Kidney (tissue), 14 donors: Measurements from ENCODE around the gene MS4A6E. TPM values are rescaled to one million over a fixed set of nuclear protein-coding genes. Genes with fewer than 3 reads are reported as not detected.

Experiments used
- DNase-seq, 5 donors: peaks; one replicate each; pipeline ENCODE4 v3.0.0-alpha.2; 2013 to 2020
- FAIRE-seq: peaks from 2 replicates; lab custom pipeline; 2012; peaks lifted over from hg19 to GRCh38; lab: Jason Lieb, UNC
- H3K27ac ChIP-seq, 2 donors: one replicate each; pipeline ENCODE4 v1.7.0; 2013; ENCODE audit warnings: low read depth in 2 of 2, low read length in 2 of 2, inconsistent platforms in 1 of 2
- H3K27me3 ChIP-seq: one replicate; pipeline ENCODE4 v1.7.1; 2013; ENCODE audit warnings: low read length, inconsistent platforms; ENCODE audit not compliant: control insufficient read depth, insufficient read depth
- H3K36me3 ChIP-seq, 3 donors: one replicate each; pipeline versions ENCODE4 v1.7.0 to v1.7.1; 2013; ENCODE audit warnings: low read length in 3 of 3, control low read depth in 1 of 3, inconsistent platforms in 1 of 3; ENCODE audit not compliant: insufficient read depth in 3 of 3, control insufficient read depth in 2 of 3
- H3K4me1 ChIP-seq, 3 donors: one replicate each; pipeline versions ENCODE4 v1.7.0 to v1.7.1; 2013; ENCODE audit warnings: low read length in 3 of 3, inconsistent platforms in 1 of 3, low read depth in 1 of 3; ENCODE audit not compliant: control insufficient read depth in 2 of 3, insufficient read depth in 2 of 3
- H3K4me3 ChIP-seq, 3 donors: one replicate each; pipeline versions ENCODE4 v1.7.0 to v1.8.1; 2013; ENCODE audit warnings: low read length in 3 of 3, control low read depth in 1 of 3, inconsistent platforms in 1 of 3
- H3K9ac ChIP-seq, 3 donors: one replicate each; pipeline versions ENCODE4 v1.7.0 to v1.7.1; 2013; ENCODE audit warnings: low read length in 3 of 3, control low read depth in 1 of 3, inconsistent platforms in 1 of 3
- H3K9me3 ChIP-seq, 3 donors: one replicate each; pipeline versions ENCODE4 v1.7.0 to v1.7.1; 2013; ENCODE audit warnings: low read length in 3 of 3, control low read depth in 1 of 3, inconsistent platforms in 1 of 3; ENCODE audit not compliant: control insufficient read depth in 2 of 3, insufficient read depth in 1 of 3
- CTCF ChIP-seq: IDR thresholded peaks from 3 replicates; pipeline ENCODE4 v1.5.1; 2012; ENCODE audit warnings: mild to moderate bottlenecking, moderate library complexity, borderline replicate concordance; ENCODE audit not compliant: insufficient read depth; ENCODE audit errors: extremely low read depth
- intact Hi-C: fragments of 100-400 bp; cut with DNase I; formaldehyde crosslinking; loops from one replicate; pipeline ENCODE4 v1.11.1; 2022
- polyA plus RNA-seq: library from polyadenylated mRNA; stranded (reverse); fragments of 350-450 nt; fragmentation: Illumina TruSeq; extraction: RNeasy Lipid Tissue Mini Kit (QIAGEN cat#74804); gene quantifications from one replicate; pipeline ENCODE4 v1.2.3, GENCODE V29; 2014; ENCODE audit warnings: low read depth, low replicate concordance; ENCODE audit not compliant: insufficient read depth
- total RNA-seq: library from RNA; stranded (reverse); fragmentation: NEBNext Ultra II Directional; extraction: Animal tissue kit (Norgen Biotek cat#: 25700); gene quantifications from one replicate; pipeline ENCODE4 v1.2.1, GENCODE V29; 2021
- donor health status: control.
- donor health status: control.
- donor health status: control.
- donor health status: control.
- donor health status: control.
- donor health status: DM: yes; HTN: yes; CAD: no.
- donor health status: Normal renal cell carcinoma (clear cell type).

The MS4A6E gene
- total and polyA plus RNA-seq, 2 donors from 2014 or later: 0.38 TPM; not detected in 1

DNA sequence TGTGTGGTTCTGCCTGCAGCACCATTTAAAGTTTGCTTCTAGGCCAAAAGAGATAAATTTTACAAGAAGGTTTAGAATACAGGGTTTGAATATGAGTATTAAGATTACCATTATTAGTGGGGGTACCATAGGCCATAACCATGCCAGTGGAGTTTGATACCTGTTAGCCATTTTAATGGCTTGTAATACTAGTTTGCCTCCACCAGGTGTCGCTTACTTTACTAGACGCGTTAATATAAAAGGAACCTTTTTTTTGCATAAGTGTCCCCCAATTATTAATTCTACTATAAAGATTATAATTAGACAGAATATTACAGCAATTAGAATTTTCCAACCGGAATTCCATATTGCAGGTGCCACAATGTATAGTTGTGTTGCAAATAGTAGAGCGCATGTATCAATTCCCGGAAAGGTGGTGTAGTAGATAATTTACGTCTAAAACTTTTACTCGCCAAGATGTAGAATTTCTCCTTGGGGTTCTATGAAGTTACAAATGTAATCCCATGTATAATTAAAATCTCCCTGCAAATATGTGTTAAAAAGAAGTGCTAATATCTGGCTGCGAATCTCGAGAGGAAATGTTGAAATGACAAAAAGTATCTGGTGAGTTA, 16.1 kb downstream of the MS4A6E start:
- DNase-seq (no peak), FAIRE-seq (no peak)
- H3K36me3 ChIP-seq: no peaks in the 10 kb centered on the region
- intact Hi-C loops: no loop called here
- no peak overlapping the region for H3K9ac ChIP-seq
- H3K27me3 ChIP-seq: no peaks in the 10 kb centered on the region
- no peak overlapping the region for H3K4me3 ChIP-seq
- H3K4me1 ChIP-seq: no peaks in the 10 kb centered on the region
- H3K9me3 ChIP-seq: no peaks in the 10 kb centered on the region
- TF ChIP-seq CTCF: peak; percentile 41
- no peak overlapping the region for H3K27ac ChIP-seq

DNA sequence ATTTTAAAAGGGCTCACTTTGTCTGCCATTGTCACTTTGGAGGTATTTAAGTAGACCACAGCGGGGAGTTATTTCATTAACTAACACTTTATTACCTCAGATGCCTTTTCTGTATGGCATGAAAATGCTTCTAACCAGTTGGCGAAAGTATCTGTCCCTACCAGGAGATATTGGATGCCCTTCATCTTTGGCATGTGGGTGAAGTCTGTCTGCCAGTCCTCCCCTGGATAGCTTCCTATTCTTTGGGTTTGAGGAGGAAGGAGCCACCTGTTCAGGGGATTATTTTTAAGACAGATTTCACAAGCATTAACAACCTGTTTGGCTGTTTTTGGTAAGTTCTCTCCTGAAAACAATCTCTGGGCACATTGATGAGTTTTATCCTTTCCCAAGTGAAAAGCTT, 17.1 kb downstream of the MS4A6E start:
- Histone ChIP-seq H3K36me3 (no peaks in the 10 kb centered on the region), H3K9me3 (no peaks in the 10 kb centered on the region), H3K4me3 (no peak overlapping the region), H3K27me3 (no peaks in the 10 kb centered on the region), H3K27ac (no peak overlapping the region), H3K9ac (no peak overlapping the region), H3K4me1 (no peaks in the 10 kb centered on the region)
- DNase-seq (no peak), FAIRE-seq (no peak)
- TF ChIP-seq CTCF: no peak
- intact Hi-C loops: no loop called here

- DNase-seq: peak in 2 of 5 donors; percentile 12 to 13
- TF ChIP-seq CTCF: no peak
These were observed 18.4 kb downstream of the MS4A6E start for GRCh38 chr11:60345489-60345888.

More at GRCh38 chr11:60345489-60345888, 18.4 kb downstream of the MS4A6E start:
- H3K36me3 ChIP-seq: no peaks in the 10 kb centered on the region
- H3K4me3 ChIP-seq: no peak overlapping the region
- H3K27me3 ChIP-seq: no peaks in the 10 kb centered on the region
- intact Hi-C loops: no loop called here
- no peaks in the 10 kb centered on the region for H3K9me3 ChIP-seq
- FAIRE-seq: no peak
- no peak overlapping the region for H3K9ac ChIP-seq
- H3K4me1 ChIP-seq: no peaks in the 10 kb centered on the region
- no peak overlapping the region for H3K27ac ChIP-seq
